ENCODE measurements around the gene EHBP1L1.
A peak's percentile ranks its signal among the peaks of the same experiment; 100 is the strongest.

EHBP1L1 gene

DNA sequence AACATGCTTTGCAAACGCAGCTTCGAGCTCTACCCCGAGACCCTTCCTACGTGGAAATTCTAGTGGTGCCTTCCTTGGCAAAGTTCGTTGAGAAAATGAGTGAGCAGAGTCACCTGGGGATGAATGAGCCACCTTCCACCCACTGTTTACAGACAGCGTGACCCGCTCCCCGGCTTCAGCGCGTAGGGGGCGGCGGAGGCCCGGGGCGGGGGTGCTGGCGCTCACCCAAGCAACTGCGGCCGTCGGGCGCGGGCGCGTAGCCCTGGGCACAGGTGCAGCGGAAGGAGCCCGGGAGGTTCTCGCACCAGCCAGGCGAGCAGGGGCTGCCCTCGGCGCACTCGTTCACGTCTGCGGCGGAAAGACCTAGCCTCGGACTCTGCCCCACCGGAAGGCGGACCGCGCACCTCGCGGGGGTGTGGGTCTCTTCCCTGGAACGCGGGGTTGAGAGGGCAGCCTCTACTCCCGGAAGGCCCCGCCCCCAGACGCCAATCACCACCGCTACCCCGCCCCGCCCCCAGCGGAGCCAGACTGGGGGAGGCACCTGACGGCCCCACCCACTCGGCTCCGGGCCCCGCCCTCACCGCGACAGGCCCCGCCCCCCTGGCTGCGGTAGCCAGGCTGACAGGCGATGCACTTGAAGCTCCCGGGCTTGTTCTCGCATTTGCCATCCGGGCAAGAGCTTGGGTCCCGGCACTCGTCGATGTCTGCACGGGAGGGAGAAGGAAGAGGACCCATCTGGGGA is 29.5 kb upstream of the EHBP1L1 start:
- peak; percentile 100 for DNase-seq

DNA sequence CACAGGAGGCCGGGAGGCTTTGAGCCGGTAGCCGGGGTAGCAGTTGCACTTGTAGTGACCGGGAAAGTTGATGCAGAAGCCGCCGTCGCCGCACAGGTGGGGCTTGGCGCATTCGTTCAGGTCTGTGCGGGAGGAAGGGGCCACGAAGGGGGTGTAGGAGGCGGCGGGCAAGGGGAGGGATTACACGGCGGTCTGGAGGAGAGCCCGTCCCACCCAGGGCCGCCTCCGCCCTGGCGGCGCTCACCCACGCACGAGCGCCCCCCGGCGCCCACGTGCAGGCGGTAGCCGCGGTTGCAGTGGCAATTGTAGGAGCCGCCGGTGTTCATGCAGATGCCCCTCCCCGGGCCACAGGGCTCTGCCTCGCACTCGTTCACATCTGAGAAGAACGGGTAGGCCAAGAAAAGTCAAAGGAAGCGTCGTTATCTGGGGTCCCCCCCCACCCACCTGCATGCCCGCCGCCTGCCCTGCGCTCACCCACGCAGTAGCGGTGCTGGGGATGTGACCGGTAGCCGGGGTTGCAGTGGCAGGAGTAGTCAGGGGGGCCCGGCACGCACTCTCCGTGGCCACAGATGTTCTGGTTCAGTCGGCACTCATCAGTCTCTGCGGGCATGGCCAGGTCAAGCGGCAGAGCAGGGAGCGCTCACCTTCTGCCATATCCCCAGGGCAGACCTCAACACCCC is 28.3 kb upstream of the EHBP1L1 start:
- peak; percentile 65 for DNase-seq

DNA sequence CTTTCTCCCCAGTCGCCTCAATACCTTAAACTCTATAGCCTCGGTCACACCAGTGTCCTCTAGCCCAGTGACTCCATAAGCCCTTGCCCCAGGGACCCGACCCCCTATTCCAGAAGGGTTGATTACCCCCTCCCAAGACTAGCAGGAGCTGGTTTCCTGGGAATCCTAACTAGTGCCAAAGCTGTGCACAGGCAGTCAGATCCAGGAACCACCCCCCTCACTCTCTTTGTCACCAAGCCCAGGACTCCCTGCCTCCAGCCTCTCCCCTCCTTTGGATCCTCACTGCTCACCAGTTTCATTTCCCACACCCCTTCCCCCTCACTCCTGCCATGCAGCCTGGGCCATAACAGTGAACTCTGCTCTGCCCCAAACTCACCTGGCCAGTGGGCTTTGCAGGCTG is 27.5 kb upstream of the EHBP1L1 start:
- no peak for DNase-seq

DNA sequence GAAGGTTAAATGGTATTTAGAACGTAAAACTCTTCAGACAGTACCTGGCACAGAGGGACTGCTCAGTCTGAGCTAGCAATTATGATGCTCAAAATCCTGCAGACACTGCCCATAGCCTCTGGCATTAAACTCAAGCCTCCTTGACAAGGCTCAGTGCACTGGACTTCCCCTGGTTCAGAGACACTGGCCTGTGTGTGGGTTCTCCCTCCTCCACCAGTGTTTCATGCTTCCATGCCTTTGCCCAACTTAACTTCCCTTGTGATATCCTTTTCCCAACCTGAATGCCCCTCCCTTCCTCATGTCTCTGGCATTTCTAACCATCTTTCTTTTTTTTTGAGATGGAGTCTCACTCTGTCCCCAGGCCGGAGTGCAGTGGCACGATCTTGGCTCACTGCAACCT is 26.8 kb upstream of the EHBP1L1 start:
- no peak for DNase-seq

DNA sequence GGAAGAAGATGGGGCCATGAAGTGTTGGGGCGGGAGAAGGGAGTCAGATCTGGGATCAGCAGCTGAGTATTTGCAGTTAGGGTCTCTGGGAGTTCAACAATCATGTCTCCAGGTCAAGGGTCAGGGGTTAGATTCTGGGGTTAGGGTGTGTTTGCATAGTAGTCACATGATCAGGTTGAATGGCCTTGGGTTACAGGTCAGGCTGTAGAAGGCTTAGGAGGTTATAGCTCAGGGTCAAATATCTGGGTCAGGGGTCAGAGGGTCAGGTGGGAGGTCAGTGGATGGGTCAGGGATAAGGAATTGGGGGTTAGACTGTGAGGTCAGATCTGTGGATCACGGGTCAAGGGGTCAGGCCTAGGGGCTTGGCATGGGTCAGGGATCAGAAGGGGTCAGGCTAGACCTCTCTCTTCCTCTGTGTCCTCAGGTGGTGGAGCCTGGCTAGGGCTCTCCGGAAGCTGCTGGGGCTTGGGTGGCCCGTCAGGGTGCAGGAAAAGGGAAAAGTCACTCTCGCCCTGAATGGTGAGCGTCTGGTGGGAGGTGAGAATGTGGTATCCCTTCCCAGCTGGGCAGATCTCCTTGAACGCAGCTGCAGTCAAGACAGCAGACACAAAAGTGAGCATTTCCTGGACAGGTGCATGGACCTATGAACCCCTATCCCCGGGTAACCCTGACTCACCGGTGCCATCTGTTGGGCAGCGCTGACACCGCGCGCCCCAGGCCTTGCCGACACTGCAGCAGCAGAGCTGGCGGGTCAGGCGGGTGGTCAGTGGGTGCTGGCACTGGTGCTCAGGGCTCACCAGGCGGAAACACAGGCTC is 24.1 kb upstream of the EHBP1L1 start:
- peak; percentile 82 for DNase-seq

DNA sequence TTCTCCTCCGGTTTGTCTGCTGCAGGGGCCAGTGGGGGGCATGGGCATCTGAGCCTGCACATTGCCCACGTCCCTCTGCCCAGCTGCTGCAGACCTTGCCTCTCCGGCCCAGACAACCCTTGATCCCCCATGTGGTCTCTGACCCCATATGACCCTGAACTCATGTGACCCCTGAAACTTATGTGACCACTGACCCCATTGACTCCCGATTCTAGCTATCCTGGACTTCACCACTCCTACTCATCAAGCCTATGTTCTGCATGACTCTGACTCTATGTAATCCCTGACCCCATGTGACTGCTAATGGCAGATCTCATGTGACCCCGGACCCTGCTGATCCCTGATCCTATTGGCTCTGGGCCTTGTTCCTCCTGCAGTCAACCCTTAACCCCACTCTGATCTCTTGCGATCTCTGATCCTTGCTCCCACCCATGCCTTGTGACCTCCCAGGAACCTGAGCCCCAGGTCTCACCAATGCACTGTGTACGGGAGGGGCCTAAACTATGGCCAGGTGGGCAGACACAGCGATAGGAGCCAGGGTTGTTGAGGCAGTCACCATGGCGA is 23.4 kb upstream of the EHBP1L1 start:
- DNase-seq, result peak; percentile 59

DNA sequence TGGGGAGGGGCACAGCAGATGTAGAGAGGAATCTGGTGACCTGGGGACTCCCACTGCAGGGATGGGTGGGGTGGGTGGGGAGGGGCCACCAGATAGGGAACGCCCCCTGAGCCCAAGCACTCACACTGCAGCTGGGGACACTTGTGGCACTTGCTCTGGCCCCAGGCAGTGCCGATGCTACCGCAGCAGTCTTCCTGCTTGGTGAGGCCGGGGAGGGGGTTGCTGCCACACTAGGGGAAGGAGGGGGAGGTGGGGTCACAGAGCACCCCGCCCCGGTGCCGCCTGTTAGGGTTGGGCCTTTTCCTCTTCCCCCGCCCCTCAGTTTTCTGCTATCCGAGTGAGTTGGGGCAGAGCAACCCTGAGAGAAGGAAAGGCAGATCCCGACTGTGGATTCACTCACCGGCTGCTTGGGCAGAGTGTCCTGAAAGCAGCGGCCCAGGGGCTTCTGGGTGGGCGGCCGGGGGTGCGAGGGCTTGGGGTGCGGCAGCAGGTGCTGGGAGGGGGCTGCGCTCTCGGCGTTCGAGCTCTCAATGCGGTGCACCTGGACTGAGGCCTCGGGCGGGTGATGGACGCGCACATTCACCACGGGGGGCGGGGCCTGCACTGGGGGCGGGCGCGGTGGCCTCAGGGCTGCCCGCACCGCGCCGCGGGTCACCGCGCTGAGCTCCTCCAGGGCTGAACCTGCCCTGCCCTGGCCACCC is 22.4 kb upstream of the EHBP1L1 start:
- DNase-seq, result peak; percentile 81

DNA sequence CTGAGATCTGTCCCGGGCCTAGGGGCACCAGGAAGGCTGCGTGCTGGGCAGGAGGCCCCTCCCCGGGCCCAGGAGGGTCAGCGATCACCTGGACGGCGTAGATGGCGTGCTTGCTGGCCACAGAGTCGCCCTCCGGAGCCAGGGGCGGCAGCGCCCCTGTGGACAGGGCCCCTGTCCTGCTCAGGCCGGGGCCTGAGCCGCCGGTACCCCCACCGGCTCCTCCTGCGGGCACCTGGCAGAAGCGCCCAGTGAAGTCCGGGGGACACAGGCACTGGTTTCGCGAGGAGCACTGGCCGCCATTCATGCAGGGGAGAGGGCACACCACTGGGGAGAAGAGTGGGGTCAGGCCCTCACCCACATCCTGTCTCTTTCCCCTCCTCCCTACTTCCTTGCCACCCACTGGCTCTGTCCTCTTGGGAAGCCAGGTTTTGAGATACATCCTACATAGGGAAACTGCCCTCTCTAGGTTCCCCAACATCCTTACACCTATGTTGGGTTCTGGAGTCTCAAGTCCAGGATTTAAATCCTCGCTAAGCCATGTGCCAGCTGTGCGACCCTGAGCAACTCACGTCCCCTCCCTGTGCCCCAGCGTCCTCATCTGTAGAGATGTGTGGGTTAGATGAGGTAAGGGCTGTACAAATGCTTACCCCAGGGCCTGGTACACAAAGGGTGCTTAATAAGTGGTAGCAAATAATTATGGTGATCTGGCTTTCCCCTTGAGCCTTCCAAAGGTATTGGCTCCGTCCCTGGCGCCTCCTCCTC is 21.6 kb upstream of the EHBP1L1 start:
- DNase-seq, result no peak

DNA sequence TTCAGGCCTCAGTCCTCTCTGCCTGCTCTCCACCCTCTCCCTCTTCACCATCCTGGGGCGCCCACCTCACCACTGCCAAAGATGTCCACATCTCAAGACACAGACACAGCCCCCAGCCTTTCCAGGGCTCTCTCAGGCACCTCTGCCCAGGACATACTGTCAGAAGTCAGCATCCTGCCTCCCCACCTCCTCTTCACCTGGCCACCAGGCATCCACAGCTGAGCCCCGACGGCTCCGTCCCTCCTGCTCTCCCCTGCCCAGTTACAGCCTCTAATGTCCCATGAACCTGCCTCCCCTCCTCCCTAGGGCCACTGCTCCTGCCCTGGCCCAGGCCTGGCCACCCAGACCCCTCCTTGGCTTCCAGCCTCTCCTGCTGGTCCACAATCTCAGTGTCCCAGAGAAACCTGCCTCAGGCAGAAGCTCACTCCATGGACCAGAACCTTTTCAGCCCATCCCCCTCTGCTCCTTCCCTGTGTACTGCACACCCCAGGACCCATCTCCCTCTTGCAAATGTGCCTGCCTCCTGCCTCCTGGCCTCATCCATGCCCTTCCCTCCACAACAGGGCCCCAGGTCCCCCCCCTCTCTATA is 20.9 kb upstream of the EHBP1L1 start:
- DNase-seq, result peak; percentile 57

DNA sequence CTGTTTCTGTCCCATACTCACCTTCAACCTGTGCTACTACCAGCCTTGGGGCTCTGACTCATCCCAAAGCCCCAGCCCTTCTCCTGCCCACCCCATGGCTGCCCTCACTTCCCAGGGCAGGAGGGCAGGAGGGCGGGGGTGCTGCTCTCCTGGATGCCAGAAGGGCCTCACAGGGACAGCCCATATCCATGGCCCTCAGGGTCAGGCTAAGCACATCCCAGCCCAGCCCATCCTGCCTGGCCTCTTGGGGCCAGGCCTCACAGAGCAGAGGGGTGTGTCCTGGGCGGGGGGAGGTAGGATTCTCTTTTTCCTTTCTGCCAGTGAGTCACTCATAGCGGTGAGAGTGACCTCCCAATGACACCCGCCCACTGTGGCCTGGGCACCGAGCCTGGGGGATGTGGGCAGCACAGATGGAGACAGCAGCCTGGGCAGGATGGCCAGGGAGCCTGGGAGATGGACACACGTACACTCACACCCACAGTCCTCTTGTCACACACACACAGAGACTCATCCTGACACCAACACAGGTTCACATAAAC is 20.1 kb upstream of the EHBP1L1 start:
- DNase-seq, result peak; percentile 64

DNA sequence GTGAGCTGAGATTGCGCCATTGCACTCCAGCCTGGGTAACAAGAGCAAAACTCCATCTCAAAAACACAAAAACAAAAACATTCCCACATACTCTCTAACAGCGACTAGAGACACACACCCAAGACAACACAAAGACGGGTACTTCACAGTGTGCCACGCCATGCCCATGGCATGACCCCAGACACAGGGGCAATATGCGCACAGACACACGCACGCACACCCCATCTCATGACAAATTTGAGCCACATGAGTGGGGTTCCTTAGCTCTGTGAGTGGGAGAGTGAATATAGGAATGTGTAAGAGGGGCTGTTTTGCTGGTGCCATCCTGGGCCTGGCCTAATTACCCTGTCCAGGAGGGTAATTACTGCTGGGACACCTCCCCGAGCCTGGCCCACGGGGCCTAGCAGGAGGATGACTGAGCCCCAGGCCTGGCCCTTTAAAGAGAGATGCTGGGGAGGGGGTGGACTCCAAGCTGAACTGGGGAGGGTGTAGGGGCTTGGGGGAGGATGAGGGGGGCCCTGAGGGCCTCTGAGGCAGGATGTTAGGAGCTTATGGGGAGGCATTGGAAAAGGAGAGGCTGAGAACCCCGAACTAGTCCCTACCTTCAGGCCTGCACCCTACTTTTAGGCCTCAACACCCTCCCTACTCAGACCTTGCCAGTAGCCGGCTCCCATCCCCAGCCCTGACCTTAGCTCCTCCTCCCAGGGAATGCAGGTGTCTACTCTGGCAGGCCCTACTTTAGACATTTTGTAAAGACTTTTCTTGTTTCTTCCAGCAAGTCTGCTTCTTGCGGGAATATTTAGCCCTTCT is 19.2 kb upstream of the EHBP1L1 start:
- DNase-seq, result no peak

DNA sequence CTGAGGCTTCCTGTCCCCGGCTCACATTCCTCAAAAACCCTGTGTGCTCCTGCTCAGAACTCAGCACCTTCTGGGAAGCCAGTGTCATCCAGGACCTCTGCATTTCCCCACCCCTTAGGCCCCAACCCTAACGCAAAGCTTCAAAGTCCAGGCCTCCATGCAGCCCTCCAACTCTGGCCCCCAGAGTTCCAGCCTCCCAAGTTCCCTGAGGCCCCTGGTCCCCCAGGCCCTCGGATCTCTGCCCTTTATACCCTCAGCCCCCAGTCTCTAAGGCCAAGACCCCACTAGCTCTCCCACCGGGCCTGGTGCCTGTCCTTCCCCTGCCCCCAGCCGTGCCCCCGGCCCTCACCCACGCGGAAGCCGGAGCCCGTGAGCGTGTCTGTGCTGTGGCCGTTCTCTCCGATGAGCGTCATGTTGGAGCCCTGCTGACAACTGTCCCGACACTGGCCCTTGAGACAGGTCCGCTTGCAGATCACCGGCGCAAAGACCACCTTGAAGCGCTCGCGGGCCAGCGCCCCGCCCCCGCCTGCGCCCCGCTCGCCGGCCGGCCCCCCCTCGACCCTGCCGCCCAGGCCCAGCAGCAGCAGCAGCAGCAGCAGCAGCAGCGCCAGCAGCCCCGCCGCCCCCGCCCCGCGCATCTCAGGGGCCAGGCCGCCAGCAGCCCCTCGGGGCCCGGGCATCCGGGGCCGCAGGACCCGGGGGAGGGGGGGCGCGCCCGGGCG is 18.4 kb upstream of the EHBP1L1 start:
- no peak for DNase-seq

DNA sequence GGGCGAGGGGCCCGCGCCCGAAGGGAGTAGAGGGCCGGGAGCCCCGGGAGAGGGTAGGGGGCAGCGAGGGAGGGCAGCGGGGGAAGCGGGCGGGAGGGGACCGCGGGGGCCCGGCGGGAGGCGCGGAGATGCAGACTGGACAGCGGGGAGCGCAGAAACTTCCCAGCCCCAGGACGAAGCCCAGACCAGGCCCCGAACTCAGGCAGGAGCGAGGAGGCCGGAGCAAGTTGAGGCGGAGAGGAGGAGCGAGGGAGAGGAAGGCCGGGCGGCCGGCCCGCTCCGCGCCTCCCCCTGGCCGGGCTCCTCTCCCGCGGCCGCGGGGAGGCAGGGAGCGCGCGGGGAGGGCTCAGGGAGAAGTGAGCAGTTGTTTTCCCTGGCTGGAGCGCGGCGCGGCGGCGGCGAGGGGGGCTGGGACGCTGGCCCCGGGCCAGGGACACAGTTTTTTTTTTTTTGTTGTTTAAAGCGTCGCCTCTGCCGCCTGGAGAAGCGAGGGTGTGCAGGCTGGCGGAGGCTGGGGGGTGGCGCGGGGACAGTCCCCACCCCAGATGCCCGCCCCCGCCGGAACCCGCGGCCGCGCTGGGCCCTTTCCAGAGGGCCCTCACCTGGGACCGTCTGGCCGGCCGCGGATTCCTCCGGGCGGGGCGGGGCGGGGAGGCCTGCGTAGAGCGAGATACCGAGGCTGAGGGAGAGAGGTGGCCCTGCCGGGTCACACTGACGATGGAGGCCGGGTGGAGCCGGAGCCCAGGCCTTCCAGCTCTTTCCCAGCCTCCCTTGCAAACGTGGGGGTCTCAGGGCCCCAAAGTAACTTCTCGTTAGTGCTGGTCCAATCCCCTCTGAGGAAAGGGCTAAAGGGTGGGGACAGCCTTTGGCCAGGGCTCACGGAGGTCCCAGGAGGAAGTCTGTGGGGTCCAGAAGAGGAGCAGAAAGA is 17.6 kb upstream of the EHBP1L1 start, which contains the start of gene LTBP3:
Gene LTBP3, minus strand, starts transcription at position 358 of the 928 bp plus-strand sequence. CDS start 400 bp downstream, outside the sequence.
- DNase-seq, result peak; percentile 66

DNA sequence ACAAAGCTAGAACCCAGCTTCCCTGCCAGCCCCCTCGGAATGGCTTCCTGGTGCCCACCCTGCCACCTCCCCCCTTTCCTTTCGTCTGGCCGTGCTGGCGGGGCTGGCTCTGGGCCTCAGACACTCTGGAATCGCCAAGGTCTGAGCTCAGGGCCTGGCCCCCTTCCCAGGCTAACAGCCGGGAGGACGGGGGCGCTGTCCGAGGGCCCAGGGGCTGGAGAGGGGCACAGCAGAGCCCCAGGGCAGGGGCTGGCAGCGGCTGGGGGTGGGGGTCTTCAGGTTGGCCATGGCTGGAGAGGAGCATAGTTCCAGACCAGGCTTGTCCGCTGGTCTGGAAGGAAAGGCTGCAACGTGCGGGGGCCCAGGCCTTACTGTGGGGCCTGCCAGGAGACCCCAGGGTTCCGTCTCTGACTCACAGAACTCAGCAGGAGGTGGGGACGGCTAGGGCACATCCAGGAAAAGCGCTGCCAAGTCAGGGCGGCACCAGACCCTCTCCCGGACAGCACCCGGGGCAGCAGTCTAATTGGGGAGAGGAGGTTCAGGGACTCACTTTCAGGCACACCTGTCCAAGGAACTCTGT is 16.8 kb upstream of the EHBP1L1 start:
- peak; percentile 69 for DNase-seq

DNA sequence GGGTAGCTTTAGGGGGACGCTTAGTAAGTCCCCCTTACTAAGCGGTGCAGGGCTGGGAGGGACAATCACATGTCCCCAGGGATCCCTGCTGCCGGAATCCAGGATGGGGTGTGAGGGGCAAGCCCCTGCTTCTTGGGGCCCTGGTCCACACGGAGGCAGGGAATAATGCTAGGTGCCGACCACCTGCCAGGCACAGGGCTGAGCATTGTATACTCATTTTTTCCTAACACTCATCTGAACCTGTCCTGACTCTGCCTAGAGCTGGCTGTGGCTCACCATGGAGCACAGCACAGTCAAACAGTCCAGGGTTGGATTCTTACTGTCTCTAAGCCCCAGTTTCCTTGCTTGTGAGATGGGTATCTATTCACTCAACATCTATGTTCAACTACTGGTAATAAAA is 16.3 kb upstream of the EHBP1L1 start:
- peak; percentile 58 for DNase-seq

DNA sequence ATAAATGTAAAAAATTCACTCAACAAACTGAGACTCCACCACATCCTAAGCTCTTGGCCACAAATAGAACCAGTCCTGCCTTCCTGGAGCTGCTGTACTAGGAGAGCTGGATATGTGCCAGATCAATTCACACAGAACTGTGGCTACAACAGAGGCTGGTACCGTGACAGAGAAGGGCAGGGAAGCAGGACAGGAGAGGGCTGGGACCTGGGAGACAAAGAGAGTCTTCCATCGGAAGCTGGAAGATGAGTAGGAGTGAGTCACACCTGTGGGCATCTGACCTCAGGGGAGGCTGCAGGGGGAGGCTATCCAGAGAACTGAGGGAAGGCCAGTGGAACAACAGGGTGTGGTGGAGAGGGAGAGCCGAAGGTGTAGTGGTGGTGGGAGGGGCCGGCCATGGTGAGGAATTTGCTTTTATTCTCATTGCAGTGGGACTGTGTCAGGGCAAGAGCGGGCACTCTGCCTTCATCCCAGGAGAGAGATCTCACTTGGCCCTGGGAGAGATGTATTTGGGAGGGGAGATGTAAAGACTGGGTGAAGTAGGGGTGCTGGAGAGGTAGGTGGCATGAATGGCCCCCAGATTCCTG is 15.8 kb upstream of the EHBP1L1 start:
- DNase-seq, result no peak

All from activated CD8-positive, alpha-beta memory T cell treated with anti-CD3 and anti-CD28 coated beads for 24 hours (primary cell).